H9 (cell line): ENCODE results near the gene TTC9. TPM values are rescaled to one million over a fixed set of nuclear protein-coding genes. Genes with fewer than 3 reads are reported as not detected.

Source experiments
- DNase-seq: peaks from one replicate; pipeline ENCODE4 v3.0.0-alpha.2; 2017
- H2AFZ ChIP-seq: one replicate; pipeline ENCODE4 v1.6.1; 2013; ENCODE audit warnings: mild to moderate bottlenecking, low read length, control low read depth, moderate library complexity
- H2AK5ac ChIP-seq: 2 replicates; pipeline ENCODE4 v1.6.1; 2013; ENCODE audit warnings: low read length, control low read depth, mixed read lengths; ENCODE audit not compliant: insufficient read length
- H2BK120ac ChIP-seq: one replicate; pipeline ENCODE4 v1.6.1; 2013; ENCODE audit warnings: low read depth, mild to moderate bottlenecking, low read length, control low read depth, inconsistent platforms; ENCODE audit not compliant: poor library complexity, severe bottlenecking
- H2BK12ac ChIP-seq: 2 replicates; pipeline ENCODE4 v1.6.1; 2013; ENCODE audit warnings: low read length, control low read depth, mixed read lengths, low read depth; ENCODE audit not compliant: insufficient read length
- H2BK15ac ChIP-seq: 2 replicates; pipeline ENCODE4 v1.6.1; 2013; ENCODE audit warnings: low read depth, low read length, control low read depth
- H2BK20ac ChIP-seq: one replicate; pipeline ENCODE4 v1.6.1; 2013; ENCODE audit warnings: low read depth, mild to moderate bottlenecking, low read length, control low read depth, inconsistent platforms; ENCODE audit not compliant: poor library complexity, severe bottlenecking
- H2BK5ac ChIP-seq: 2 replicates; pipeline ENCODE4 v1.6.1; 2013; ENCODE audit warnings: low read length, control low read depth, mixed read lengths; ENCODE audit not compliant: insufficient read length
- H3K14ac ChIP-seq: 2 replicates; pipeline ENCODE4 v1.6.1; 2013; ENCODE audit warnings: low read length, control low read depth; ENCODE audit not compliant: insufficient read depth
- H3K18ac ChIP-seq: 2 replicates; pipeline ENCODE4 v1.6.1; 2013; ENCODE audit warnings: low read depth, mild to moderate bottlenecking, mixed read lengths, low read length, control low read depth; ENCODE audit not compliant: insufficient read length
- H3K23ac ChIP-seq: 2 replicates; pipeline ENCODE4 v1.6.1; 2013; ENCODE audit warnings: low read length, control low read depth, mixed read lengths, low read depth; ENCODE audit not compliant: insufficient read length
- H3K23me2 ChIP-seq: 2 replicates; pipeline ENCODE4 v1.6.1; 2013; ENCODE audit warnings: low read depth, mild to moderate bottlenecking, mixed read lengths, low read length, control low read depth; ENCODE audit not compliant: insufficient read length, poor library complexity, severe bottlenecking
- H3K27ac ChIP-seq: 2 replicates; pipeline ENCODE4 v1.5.1; 2013; ENCODE audit warnings: low read length, control low read depth, mixed read lengths, low read depth; ENCODE audit not compliant: insufficient read length
- H3K27me3 ChIP-seq: 2 replicates; pipeline ENCODE4 v1.6.1; 2013; ENCODE audit warnings: low read length, control low read depth, inconsistent platforms; ENCODE audit not compliant: insufficient read depth
- H3K4ac ChIP-seq: 2 replicates; pipeline ENCODE4 v1.6.1; 2013; ENCODE audit warnings: low read depth, mild to moderate bottlenecking, control low read depth, inconsistent platforms, low read length, moderate library complexity
- H3K4me1 ChIP-seq: 2 replicates; pipeline ENCODE4 v1.6.1; 2013; ENCODE audit warnings: low read length, control low read depth, inconsistent platforms; ENCODE audit not compliant: insufficient read depth
- H3K4me2 ChIP-seq: 2 replicates; pipeline ENCODE4 v1.6.1; 2013; ENCODE audit warnings: low read length, control low read depth, mixed read lengths; ENCODE audit not compliant: insufficient read length, insufficient read depth
- H3K56ac ChIP-seq: 2 replicates; pipeline ENCODE4 v1.6.1; 2013; ENCODE audit warnings: low read depth, mild to moderate bottlenecking, mixed read lengths, low read length, control low read depth; ENCODE audit not compliant: insufficient read length
- H3K79me1 ChIP-seq: 2 replicates; pipeline ENCODE4 v1.6.1; 2013; ENCODE audit warnings: low read depth, mild to moderate bottlenecking, moderate library complexity, low read length, control low read depth, inconsistent platforms; ENCODE audit not compliant: insufficient read depth, poor library complexity, severe bottlenecking
- H3K79me2 ChIP-seq: 2 replicates; pipeline ENCODE4 v1.6.1; 2013; ENCODE audit warnings: low read length, control low read depth, inconsistent platforms; ENCODE audit not compliant: insufficient read depth
- H3K9ac ChIP-seq: 2 replicates; pipeline ENCODE4 v1.6.1; 2013; ENCODE audit warnings: low read length, control low read depth, mixed read lengths; ENCODE audit not compliant: insufficient read length; ENCODE audit errors: extremely low read depth
- H3K9me3 ChIP-seq: one replicate; pipeline ENCODE4 v1.6.1; 2013; ENCODE audit warnings: low read depth, low read length, inconsistent platforms; ENCODE audit not compliant: control insufficient read depth
- H3T11ph ChIP-seq: one replicate; pipeline ENCODE4 v1.6.1; 2013; ENCODE audit warnings: mild to moderate bottlenecking, low read length, control low read depth, inconsistent platforms
- H4K20me1 ChIP-seq: one replicate; pipeline ENCODE4 v1.6.1; 2013; ENCODE audit not compliant: control insufficient read depth, insufficient read length, insufficient read depth
- H4K5ac ChIP-seq: 2 replicates; pipeline ENCODE4 v1.6.1; 2013; ENCODE audit warnings: low read depth, mild to moderate bottlenecking, mixed read lengths, low read length, control low read depth; ENCODE audit not compliant: insufficient read length
- H4K8ac ChIP-seq: replicated peaks from 2 replicates; pipeline ENCODE4 v1.6.1; 2013; ENCODE audit warnings: low read length, control low read depth, mixed read lengths, low read depth; ENCODE audit not compliant: insufficient read length
- H4K91ac ChIP-seq: 2 replicates; pipeline ENCODE4 v1.6.1; 2013; ENCODE audit warnings: low read depth, mild to moderate bottlenecking, moderate library complexity, mixed read lengths, low read length, control low read depth; ENCODE audit not compliant: insufficient read length
- H3K27ac Mint-ChIP-seq, 3 experiments: 2 replicates in 2 of 3; 3 replicates in 1 of 3; pipeline ENCODE4 v1.8.0; 2020 to 2021; ENCODE audit warnings: mixed read lengths in 3 of 3, mild to moderate bottlenecking in 1 of 3, moderate library complexity in 1 of 3
- H3K27me3 Mint-ChIP-seq: 2 replicates; pipeline ENCODE4 v1.8.0; 2021; ENCODE audit warnings: low read depth, mild to moderate bottlenecking, moderate library complexity, mixed read lengths
- H3K36me3 Mint-ChIP-seq, 3 experiments: 2 replicates in 2 of 3; 3 replicates in 1 of 3; pipeline ENCODE4 v1.8.0; 2020 to 2021; ENCODE audit warnings: low read depth in 3 of 3, mixed read lengths in 3 of 3; ENCODE audit not compliant: insufficient read depth in 1 of 3
- H3K4me1 Mint-ChIP-seq, 2 experiments: 2 replicates each; pipeline ENCODE4 v1.8.0; 2020; ENCODE audit warnings: mixed read lengths in 2 of 2
- H3K4me3 Mint-ChIP-seq, 2 experiments: 2 replicates in 1 of 2; 3 replicates in 1 of 2; pipeline ENCODE4 v1.8.0; 2020 to 2021; ENCODE audit warnings: mild to moderate bottlenecking in 2 of 2, mixed read lengths in 2 of 2, moderate library complexity in 1 of 2
- H3K9me3 Mint-ChIP-seq, 2 experiments: 2 replicates in 1 of 2; 3 replicates in 1 of 2; pipeline ENCODE4 v1.8.0; 2020; ENCODE audit warnings: mild to moderate bottlenecking in 2 of 2, mixed read lengths in 2 of 2, moderate library complexity in 1 of 2
- WGBS: extraction: QIAGEN DNeasy Blood & Tissue Kit; methylation state at CpG from one replicate; pipeline ENCODE4 v1.1.7; 2013; ENCODE audit warnings: missing lambda C conversion rate, low lambda C conversion rate, mixed read lengths; ENCODE audit not compliant: insufficient read length; ENCODE audit errors: extremely low coverage; 5-methylcytosine and 5-hydroxymethylcytosine counted together
- long read RNA-seq: library from polyadenylated mRNA; unstranded; transcript quantifications from one replicate; pipeline ENCODE4 v2.0.0, GENCODE V29; 2020
- total RNA-seq: library from RNA; stranded (reverse); gene quantifications from 2 replicates; pipeline ENCODE4 v1.2.1, GENCODE V29; 2021
- TF ChIP-seq, protein P1 (sequence below): fragments of 200-600 bp; sonication (generic); conservative IDR thresholded peaks from 3 replicates; pipeline ENCODE4 v1.8.0; 2021; ENCODE audit warnings: antibody characterized with exemption, mild to moderate bottlenecking

Gene TTC9
- 17.4 and 17.7 TPM in 2 replicates for total RNA-seq
- long read RNA-seq, partial matches to known transcripts, result 1 of 10 reads
- long read RNA-seq, other reads (novel, unspliced or antisense), result 9 of 10 reads

- no peak within 1 kb of the TSS for H3K56ac ChIP-seq
- no peaks in the 10 kb centered on the region for H3K79me1 ChIP-seq
- H3K27ac ChIP-seq, result no peak within 1 kb of the TSS
- H4K91ac ChIP-seq, result no peak within 1 kb of the TSS
- H3K4me1 Mint-ChIP-seq, result peaks cover 48 to 49% of the 10 kb centered on the region in 2 experiments
- H3K27me3 Mint-ChIP-seq, result no peaks in the 10 kb centered on the region
- no peaks in the 10 kb centered on the region for H4K20me1 ChIP-seq
- no peak within 1 kb of the TSS for H2BK12ac ChIP-seq
- H3K27ac Mint-ChIP-seq, result peak within 1 kb of the TSS; percentile 54 to 96 (median 62); a peak in 5 of 7 replicates
- TF ChIP-seq, protein P1, sequence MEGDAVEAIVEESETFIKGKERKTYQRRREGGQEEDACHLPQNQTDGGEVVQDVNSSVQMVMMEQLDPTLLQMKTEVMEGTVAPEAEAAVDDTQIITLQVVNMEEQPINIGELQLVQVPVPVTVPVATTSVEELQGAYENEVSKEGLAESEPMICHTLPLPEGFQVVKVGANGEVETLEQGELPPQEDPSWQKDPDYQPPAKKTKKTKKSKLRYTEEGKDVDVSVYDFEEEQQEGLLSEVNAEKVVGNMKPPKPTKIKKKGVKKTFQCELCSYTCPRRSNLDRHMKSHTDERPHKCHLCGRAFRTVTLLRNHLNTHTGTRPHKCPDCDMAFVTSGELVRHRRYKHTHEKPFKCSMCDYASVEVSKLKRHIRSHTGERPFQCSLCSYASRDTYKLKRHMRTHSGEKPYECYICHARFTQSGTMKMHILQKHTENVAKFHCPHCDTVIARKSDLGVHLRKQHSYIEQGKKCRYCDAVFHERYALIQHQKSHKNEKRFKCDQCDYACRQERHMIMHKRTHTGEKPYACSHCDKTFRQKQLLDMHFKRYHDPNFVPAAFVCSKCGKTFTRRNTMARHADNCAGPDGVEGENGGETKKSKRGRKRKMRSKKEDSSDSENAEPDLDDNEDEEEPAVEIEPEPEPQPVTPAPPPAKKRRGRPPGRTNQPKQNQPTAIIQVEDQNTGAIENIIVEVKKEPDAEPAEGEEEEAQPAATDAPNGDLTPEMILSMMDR, result no peak
- no peak within 1 kb of the TSS for H4K8ac ChIP-seq
- H3K4ac ChIP-seq, result no peak within 1 kb of the TSS
- H3T11ph ChIP-seq, result no peak within 1 kb of the TSS
- peaks cover 0 to 4% (median 3%) of the 10 kb centered on the region in 3 experiments; a peak in 4 of 7 replicates for H3K36me3 Mint-ChIP-seq
- H3K18ac ChIP-seq, result peak within 1 kb of the TSS; percentile 44
- H3K79me2 ChIP-seq, result peaks cover 33% of the 10 kb centered on the region; the same call in 1 of the 2 replicates
- no peak within 1 kb of the TSS for H3K23ac ChIP-seq
- no peaks in the 10 kb centered on the region for H3K9me3 Mint-ChIP-seq
- no peak within 1 kb of the TSS for H2BK5ac ChIP-seq
- peak within 1 kb of the TSS; percentile 87 to 97 for H3K4me3 Mint-ChIP-seq
- peak; percentile 47 for DNase-seq
- peaks cover 18% of the 10 kb centered on the region for H3K4me1 ChIP-seq
- H2BK20ac ChIP-seq, result no peak within 1 kb of the TSS
- H3K14ac ChIP-seq, result peak within 1 kb of the TSS; percentile 43
- H2BK15ac ChIP-seq, result no peak within 1 kb of the TSS
- no peak within 1 kb of the TSS for H4K5ac ChIP-seq
- no peaks in the 10 kb centered on the region for H3K9me3 ChIP-seq
- H2AK5ac ChIP-seq, result no peak within 1 kb of the TSS
- no peak within 1 kb of the TSS for H2BK120ac ChIP-seq
- H2AFZ ChIP-seq, result no peak within 1 kb of the TSS
- H3K9ac ChIP-seq, result peak within 1 kb of the TSS; percentile 69
- H3K23me2 ChIP-seq, result peaks cover 21% of the 10 kb centered on the region
- peak within 1 kb of the TSS; percentile 99 for H3K4me2 ChIP-seq
- no CpG with 5 or more reads among the region's 105 CpGs for WGBS
- H3K27me3 ChIP-seq, result no peaks in the 10 kb centered on the region
These were observed at the start of gene TTC9 for GRCh38 chr14:70641548-70642302. TSS of gene TTC9 (plus strand) at chr14:70641916. CDS start at chr14:70642130, 214 bp downstream.
